ENCODE results near the gene KIAA0930. TPM values are rescaled to one million over a fixed set of nuclear protein-coding genes. Genes with fewer than 3 reads are reported as not detected.

The KIAA0930 gene
- total and polyA plus RNA-seq, 2 donors (not counting 1 experiment from before 2014, with no cell fraction given): 27.0 to 46.8 TPM

DNA sequence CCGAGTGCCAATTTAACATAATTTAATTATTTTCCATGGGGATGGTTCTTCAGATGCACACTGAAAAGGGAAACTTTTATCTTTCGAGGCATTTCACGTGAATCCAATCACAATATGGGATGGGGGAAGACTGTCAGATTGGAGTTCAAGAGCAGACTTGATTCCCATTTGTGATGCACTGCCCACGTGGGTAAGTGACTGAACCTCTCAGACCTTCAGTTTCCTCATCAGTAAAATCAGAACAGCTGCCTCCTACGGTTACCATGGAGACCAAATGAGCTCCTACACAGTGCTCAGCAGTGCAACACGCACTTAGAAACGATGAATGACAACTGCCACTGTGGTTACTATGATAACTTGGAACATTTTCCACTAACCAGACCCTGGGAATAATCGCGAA lies 21.7 kb downstream of the KIAA0930 start:
- H3K4me1 ChIP-seq (ENCODE audit: control insufficient read depth in 2 of 2, insufficient read depth in 2 of 2, low read length in 2 of 2): peaks cover 21 to 36% of the 10 kb centered on the region in 2 donors
- peaks cover 65% of the 10 kb centered on the region for H3K79me2 ChIP-seq (ENCODE audit: control insufficient read depth, insufficient read depth, low read length)

DNA sequence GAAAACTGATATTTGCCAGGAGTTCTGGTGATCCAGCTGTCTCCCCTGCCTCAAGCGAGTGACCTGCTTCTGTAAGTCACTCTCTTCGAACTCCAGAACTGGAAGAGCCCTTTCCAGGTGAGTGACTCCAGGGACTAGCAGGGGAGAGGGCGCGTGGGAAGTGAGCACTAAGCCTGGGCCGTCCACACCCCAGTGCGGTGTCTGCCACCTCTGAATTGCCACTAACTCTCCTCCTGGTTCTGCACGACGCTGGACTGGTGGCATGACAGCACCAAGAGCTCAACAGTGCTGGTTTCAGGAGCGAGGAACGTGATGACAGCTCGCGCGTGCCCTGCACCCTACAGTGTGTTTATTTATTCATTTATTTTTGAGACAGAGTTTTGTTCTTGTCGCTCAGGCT lies 22.9 kb downstream of the KIAA0930 start:
- no peak overlapping the region for H3K27ac Mint-ChIP-seq
- H3K36me3 ChIP-seq (replicated peaks in 1 of 2; ENCODE audit: control extremely low read depth in 1 of 2, control insufficient read depth in 1 of 2, extremely low read depth in 1 of 2, insufficient read depth in 2 of 2, low read length in 1 of 2): no peaks in the 10 kb centered on the region
- ATAC-seq (ENCODE audit: low read depth): no peak
- no peak overlapping the region for H3K9ac ChIP-seq (ENCODE audit: low read length)
- peaks cover 60% of the 10 kb centered on the region for H3K79me2 ChIP-seq (ENCODE audit: control insufficient read depth, insufficient read depth, low read length)
- no peaks in the 10 kb centered on the region for H3K27me3 Mint-ChIP-seq
- peaks cover 21% of the 10 kb centered on the region for H4K20me1 ChIP-seq (ENCODE audit: control insufficient read depth, insufficient read depth, low read length, poor library complexity, severe bottlenecking)
- intact Hi-C loops (cut with micrococcal nuclease): no loop called here
- no peak overlapping the region for H3K4me2 ChIP-seq (replicated peaks; ENCODE audit: low read depth, low read length, poor library complexity, severe bottlenecking)
- ChIA-PET CTCF (no interaction called here), POLR2A (no interaction called here)
- no peak for DNase-seq
- H2AFZ ChIP-seq (ENCODE audit: insufficient read depth, low read depth, low read length, poor library complexity, severe bottlenecking): no peak overlapping the region
- no peaks in the 10 kb centered on the region for H3K27me3 ChIP-seq (replicated peaks in 1 of 4; ENCODE audit: control extremely low read depth in 1 of 4, control insufficient read depth in 3 of 4, insufficient read depth in 4 of 4, low read length in 3 of 4)
- no peak overlapping the region for H3K4me3 Mint-ChIP-seq
- TF ChIP-seq, protein P1, sequence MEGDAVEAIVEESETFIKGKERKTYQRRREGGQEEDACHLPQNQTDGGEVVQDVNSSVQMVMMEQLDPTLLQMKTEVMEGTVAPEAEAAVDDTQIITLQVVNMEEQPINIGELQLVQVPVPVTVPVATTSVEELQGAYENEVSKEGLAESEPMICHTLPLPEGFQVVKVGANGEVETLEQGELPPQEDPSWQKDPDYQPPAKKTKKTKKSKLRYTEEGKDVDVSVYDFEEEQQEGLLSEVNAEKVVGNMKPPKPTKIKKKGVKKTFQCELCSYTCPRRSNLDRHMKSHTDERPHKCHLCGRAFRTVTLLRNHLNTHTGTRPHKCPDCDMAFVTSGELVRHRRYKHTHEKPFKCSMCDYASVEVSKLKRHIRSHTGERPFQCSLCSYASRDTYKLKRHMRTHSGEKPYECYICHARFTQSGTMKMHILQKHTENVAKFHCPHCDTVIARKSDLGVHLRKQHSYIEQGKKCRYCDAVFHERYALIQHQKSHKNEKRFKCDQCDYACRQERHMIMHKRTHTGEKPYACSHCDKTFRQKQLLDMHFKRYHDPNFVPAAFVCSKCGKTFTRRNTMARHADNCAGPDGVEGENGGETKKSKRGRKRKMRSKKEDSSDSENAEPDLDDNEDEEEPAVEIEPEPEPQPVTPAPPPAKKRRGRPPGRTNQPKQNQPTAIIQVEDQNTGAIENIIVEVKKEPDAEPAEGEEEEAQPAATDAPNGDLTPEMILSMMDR (IDR thresholded peaks at IDR 0.05): no peak
- no peak for TF ChIP-seq EZH2 (IDR thresholded peaks at IDR 0.05; ENCODE audit: borderline replicate concordance, insufficient read depth, low read depth, low read length, poor library complexity, severe bottlenecking)
- WGBS (ENCODE audit: insufficient coverage): 95% methylated on average over 10 of the region's 14 CpGs
- H3K4me3 ChIP-seq (ENCODE audit: control extremely low read depth in 1 of 5, extremely low read depth in 1 of 5, insufficient read depth in 1 of 5, low read depth in 2 of 5, low read length in 4 of 5): no peak overlapping the region
- H3K4me1 ChIP-seq (ENCODE audit: control insufficient read depth in 2 of 2, insufficient read depth in 2 of 2, low read length in 2 of 2): peaks cover 21 to 36% of the 10 kb centered on the region in 2 donors
- H3K27ac ChIP-seq (ENCODE audit: low read length in 2 of 2): no peak overlapping the region
- H3K9me3 ChIP-seq (ENCODE audit: control extremely low read depth in 1 of 3, control insufficient read depth in 2 of 3, insufficient read depth in 1 of 3, low read length in 2 of 3): peaks cover 0 to 3% (median 0%) of the 10 kb centered on the region in 3 donors
- H3K9me3 Mint-ChIP-seq (ENCODE audit: insufficient read depth): no peaks in the 10 kb centered on the region
- peaks cover 49% of the 10 kb centered on the region for H3K4me1 Mint-ChIP-seq

More for the DNA sequence above, 21.7 kb downstream of the KIAA0930 start:
- ChIA-PET CTCF (interaction anchor here (1.9 kb wide), 1 partner anchor 16 kb away, joined by 7 read pairs; no protein-coding TSS in a partner anchor), POLR2A (no interaction called here)
- Histone ChIP-seq H3K9ac (ENCODE audit: low read length) (no peak overlapping the region), H2AFZ (ENCODE audit: insufficient read depth, low read depth, low read length, poor library complexity, severe bottlenecking) (no peak overlapping the region), H3K27ac (ENCODE audit: low read length in 2 of 2) (no peak overlapping the region), H3K4me2 (replicated peaks; ENCODE audit: low read depth, low read length, poor library complexity, severe bottlenecking) (no peak overlapping the region), H3K36me3 (replicated peaks in 1 of 2; ENCODE audit: control extremely low read depth in 1 of 2, control insufficient read depth in 1 of 2, extremely low read depth in 1 of 2, insufficient read depth in 2 of 2, low read length in 1 of 2) (no peaks in the 10 kb centered on the region), H3K4me3 (ENCODE audit: control extremely low read depth in 1 of 5, extremely low read depth in 1 of 5, insufficient read depth in 1 of 5, low read depth in 2 of 5, low read length in 4 of 5) (no peak overlapping the region), H4K20me1 (ENCODE audit: control insufficient read depth, insufficient read depth, low read length, poor library complexity, severe bottlenecking) (peaks cover 15% of the 10 kb centered on the region), H3K27me3 (replicated peaks in 1 of 4; ENCODE audit: control extremely low read depth in 1 of 4, control insufficient read depth in 3 of 4, insufficient read depth in 4 of 4, low read length in 3 of 4) (no peaks in the 10 kb centered on the region), H3K9me3 (ENCODE audit: control extremely low read depth in 1 of 3, control insufficient read depth in 2 of 3, insufficient read depth in 1 of 3, low read length in 2 of 3) (no peaks in the 10 kb centered on the region)
- WGBS (ENCODE audit: insufficient coverage): 57% methylated on average over 5 of the region's 9 CpGs
- ATAC-seq (ENCODE audit: low read depth) (peak; percentile 45), DNase-seq (no peak)
- H3K4me3 Mint-ChIP-seq: no peak overlapping the region
- TF ChIP-seq, protein P1 (IDR thresholded peaks at IDR 0.05): no peak
- TF ChIP-seq EZH2 (IDR thresholded peaks at IDR 0.05; ENCODE audit: borderline replicate concordance, insufficient read depth, low read depth, low read length, poor library complexity, severe bottlenecking): no peak
- H3K27me3 Mint-ChIP-seq: no peaks in the 10 kb centered on the region
- no peaks in the 10 kb centered on the region for H3K9me3 Mint-ChIP-seq (ENCODE audit: insufficient read depth)
- peaks cover 51% of the 10 kb centered on the region for H3K4me1 Mint-ChIP-seq
- H3K27ac Mint-ChIP-seq: peak overlapping the region; percentile 24
- intact Hi-C loops (cut with micrococcal nuclease): no loop called here

Data from B cell (primary cell).